Posterior cingulate gyrus (tissue), 11 donors: ENCODE measurements around the gene SOSTDC1.
"Not testable (repeated sequence)": the region's sequence is repeated elsewhere in the genome, so short reads cannot be mapped to it uniquely, and the experiment has no call there.

Experiments used
- DNase-seq, 10 donors: peaks; one replicate each; pipeline versions ENCODE4 v3.0.0 to v3.0.0-alpha.2; 2020 to 2021; ENCODE audit warnings: mixed read lengths in 3 of 10
- intact Hi-C: fragments of 100-400 bp; cut with DNase I; formaldehyde crosslinking; loops from one replicate; pipeline ENCODE4 v1.15.1; 2023

SOSTDC1 gene

DNA sequence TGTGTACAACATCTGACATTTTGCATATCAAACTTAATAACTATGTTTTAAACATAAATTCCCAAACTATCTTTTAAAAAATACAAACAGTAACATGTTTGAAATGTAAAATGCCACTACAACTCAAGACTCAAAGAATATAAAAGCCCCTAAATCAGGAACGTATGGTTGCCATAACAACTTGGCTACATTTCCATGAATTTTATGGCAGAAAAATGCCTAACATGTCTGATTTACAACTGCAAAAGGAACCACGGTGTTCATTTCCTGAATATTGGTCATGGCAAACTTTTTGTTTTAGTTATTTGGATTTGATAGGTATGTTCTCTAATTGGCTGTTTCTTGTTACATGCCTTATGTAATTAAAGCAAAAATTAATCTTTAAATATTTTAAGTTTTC lies 2.0 kb downstream of the SOSTDC1 start:
- intact Hi-C loops = no loop called here

DNA sequence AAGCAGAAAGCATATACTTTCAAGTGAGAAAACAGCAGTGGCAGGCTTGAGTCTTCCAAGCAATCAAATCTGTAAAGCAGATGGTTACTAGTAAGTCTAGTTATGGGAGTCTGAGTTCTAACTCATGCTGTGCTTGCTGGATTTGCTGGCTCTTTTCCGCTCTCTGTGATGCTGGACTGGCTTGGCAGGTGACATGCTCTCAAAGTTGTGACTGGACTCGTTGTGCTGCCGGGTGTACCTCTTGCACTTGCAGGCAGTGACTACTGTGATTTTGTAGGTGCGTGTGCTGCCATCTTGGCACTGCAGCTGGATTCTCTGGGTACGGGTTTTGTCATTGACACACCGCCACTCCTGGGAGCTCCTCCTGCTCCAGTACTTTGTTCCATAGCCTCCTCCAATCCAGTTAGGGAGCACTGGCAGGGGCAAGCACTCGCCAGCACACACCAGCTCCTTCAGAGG lies 3.1 kb downstream of the SOSTDC1 start:
- DNase-seq = no peak
- intact Hi-C loops = no loop called here

More for the DNA sequence above, 2.0 kb downstream of the SOSTDC1 start:
- DNase-seq = no peak

DNA sequence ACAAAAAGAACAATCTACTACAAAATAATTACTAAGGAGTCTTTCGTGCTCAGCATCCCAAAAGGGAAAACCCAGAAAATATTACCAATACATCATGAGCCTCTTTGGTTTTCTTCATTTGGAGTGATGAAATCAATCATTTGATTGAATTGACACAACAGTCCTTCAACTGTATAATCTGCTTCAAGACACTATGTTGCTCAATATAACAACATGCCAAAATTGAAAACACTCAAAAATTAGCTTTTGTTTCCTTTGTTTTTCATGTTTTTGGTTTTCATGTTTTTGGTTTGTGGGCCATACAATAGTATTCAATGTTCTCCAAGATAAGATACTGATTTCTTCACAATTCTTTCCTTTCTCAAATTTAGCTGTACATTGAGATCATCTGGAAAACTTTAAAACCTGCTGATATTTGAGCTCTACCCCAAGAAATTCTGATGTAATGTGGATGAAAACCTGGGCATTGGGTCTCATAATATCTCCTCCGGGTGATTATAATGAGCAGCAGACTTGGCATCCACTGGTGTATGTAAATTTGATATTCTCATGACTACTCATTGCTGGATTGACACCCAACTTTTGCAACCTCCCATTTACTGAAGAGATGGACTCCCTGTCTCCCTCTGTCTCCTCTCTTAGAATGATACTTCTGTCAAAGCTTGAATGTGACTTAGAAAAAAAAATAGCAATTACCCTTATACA lies 4.6 kb downstream of the SOSTDC1 start:
- intact Hi-C loops = no loop called here
- no peak for DNase-seq

DNA sequence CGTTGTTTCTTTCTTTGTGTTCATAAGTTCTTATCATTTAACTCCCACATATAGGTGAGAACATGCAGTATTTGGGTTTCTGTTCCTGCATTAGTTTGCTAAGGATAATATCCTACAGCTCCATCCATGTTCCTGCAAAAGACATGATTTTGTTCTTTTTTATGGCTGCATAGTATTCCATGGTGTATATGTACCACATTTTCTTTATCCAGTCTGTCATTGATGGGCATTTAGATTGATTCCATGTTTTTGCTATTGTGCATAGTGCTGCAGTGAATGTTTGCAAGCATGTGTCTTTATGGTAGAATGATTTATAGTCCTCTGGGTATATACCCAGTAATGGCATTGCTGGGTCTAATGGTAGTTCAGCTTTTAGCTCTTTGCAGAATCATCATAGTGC lies 9.2 kb downstream of the SOSTDC1 start:
- DNase-seq, intact Hi-C loops: not testable (repeated sequence)

DNA sequence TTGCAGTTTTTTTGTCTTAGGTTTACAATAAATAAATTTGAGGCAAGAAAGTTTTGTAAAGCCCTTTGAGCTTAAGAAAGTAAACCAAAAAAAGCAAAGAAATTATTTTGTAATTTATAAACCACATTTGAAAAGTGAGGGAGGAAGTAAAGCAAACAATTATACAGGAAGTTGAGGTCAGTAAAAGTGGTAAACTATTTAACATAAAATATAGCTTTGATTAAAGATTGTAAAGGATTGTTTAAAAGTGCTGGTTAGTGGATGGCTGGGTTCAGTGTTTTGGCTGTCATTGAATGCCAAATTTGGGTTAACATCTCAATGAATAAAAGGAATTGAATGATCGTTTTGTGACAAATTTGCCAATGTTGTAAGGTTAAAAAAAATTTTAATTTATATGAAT lies 9.9 kb downstream of the SOSTDC1 start:
- no peak for DNase-seq
- intact Hi-C loops = no loop called here

DNA sequence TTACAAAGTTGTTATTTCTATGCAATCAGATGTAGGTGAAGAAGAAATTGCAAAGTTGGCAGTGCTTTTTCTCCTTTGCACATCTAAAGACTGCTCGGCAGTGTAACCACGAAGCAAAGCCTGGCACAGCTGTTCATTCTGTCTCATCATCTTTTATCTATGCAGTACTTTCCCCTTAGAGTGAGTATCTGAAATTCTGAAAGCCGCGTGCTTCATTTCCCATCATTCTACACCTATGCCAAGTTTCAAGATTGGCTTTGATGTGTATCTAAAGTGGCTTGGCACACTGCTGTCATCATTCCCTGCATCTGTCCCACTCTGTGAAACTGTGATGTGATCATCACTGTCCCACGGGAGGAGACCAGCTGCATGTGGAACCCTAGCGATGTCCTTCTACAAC lies 15.2 kb downstream of the SOSTDC1 start:
- peak in 4 of 10 donors; percentile 13 to 66 (median 18) for DNase-seq
- intact Hi-C loops = no loop called here

DNA sequence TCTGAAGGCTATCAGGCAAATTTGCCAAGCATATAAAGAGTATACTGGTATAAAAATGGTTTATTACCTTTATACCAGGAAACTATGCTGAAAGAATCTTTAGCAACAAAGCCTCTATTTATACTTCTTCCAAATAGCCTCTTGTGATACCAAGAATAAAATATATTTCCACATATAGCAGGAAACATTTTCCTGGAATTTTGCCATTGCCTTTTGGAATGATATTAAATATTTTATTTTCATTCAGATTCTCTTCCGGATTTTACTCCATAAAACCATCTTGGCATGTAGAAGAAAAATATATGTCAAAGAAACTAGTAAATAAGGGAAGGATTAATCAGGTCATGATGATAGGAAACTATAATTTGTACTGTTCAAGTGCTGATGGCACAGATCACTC lies 17.7 kb downstream of the SOSTDC1 start:
- no peak for DNase-seq
- intact Hi-C loops = no loop called here

DNA sequence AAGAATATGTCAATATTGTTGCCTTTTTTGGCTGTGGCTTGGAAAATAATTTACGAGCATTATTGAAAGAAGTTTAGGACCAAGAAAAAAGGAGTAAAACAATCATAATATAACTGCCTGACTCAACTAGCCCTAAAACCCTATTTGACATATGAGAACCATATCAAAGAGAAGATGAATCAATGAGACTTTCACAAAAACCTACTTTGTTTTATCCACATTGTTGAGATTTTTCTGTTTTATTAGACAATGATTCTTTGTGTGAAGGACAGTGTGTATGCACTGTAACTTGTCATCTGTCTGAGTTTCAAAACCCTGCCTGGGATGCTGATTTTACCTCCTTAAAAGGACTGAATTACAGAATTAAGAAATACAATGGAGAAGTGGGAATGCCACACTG lies 19.0 kb downstream of the SOSTDC1 start:
- intact Hi-C loops = no loop called here
- DNase-seq = no peak

DNA sequence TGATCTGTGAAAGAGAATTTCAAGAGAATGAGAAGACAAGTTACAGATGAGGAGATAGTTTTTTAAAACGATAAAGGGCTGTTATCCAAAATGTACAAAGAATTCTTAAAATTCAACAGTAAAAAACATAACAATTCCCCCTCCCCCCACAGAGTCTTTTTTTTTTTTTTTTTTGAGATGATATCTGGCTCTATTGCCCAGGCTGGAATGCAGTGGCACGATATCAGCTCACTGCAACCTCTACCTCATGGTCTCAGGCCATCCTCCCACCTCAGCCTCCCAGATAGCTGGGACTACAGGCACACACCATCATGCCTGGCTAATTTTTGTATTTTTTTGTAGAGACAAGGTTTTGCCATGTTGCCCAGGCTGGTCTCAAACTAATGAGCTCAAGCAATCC lies 21.7 kb downstream of the SOSTDC1 start:
- intact Hi-C loops, DNase-seq: not testable (repeated sequence)

DNA sequence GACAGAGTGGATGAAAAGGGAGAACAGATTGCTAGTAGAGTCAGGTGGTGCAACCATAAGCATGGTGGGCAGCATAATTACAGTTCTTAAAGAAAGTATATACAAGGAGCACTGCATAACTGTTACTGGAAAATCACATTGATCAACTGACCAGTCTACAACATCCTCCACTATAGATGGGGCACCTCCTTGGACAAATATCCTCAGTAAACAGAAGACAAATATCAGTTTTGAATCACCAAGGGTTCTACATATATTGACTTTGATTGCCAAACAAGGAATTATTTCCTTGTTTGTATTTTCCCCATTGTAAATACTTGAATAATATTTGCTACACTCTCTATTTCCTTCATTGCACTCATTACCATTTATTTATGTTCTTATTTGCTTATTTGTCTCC lies 26.6 kb downstream of the SOSTDC1 start:
- no peak for DNase-seq
- intact Hi-C loops = no loop called here

DNA sequence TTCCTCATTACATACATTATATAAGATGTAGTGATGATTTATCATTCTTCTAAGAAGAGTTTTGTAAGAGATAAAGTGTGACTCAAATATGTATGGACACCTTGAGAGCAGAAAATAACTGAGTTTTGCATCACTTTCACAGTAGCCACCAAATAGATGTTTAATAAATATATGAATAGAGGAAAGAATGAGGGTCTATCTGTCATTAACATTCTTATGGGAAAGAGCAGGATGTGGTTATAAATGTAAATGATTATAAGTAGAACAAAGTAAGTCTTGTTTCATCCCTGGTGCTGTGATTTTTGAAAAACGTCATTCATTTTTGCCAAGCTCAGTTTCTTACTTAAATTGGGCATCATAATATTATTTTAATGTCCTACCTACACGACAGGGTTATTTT lies 29.2 kb downstream of the SOSTDC1 start:
- intact Hi-C loops = no loop called here
- DNase-seq = no peak

DNA sequence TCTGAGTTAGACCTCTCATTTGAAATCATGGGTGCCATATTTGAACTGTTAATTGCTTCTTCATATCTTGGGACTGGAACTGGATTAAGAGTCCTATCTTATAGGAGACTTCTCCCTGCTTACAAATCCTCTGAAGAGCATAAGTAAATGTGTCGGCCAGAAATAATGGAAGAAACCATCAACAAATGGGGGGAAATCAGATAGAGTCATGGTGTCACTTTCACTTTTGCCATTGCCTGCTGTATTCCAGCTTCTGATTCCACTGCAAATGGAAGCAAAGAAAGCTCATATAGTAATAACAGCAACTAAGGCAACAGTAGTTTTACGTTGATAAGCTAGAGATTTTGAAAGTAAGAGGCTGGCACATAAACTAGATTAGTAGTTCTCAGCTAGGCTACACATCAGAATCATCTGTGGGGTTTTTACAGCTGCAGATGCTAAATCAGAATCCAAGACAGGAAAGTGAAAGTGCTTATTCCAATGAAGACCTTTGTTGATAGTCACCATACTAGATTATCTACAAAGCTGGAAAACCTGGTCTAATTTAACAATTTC lies 31.9 kb downstream of the SOSTDC1 start:
- intact Hi-C loops = loop anchor here (2.0 kb wide), 1 partner anchor 131 kb away; no protein-coding TSS in a partner anchor

DNA sequence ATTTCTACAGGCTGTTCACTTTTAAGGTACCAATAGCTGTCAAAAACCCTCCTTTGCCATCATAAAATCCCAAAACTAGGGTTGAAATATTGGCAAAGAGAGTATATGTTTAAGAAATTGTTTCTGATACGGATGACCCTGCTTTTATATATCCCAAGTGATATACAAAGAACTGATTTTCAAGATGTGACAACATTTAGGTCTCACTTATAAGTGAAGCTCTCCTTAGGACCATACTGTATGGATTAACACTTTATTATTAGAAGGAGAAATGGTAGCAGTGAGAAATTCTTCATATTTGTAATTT lies 33.2 kb downstream of the SOSTDC1 start:
- intact Hi-C loops = loop anchor here (2.0 kb wide), 1 partner anchor 132 kb away; no protein-coding TSS in a partner anchor
- no peak for DNase-seq

More for the DNA sequence above, 31.9 kb downstream of the SOSTDC1 start:
- DNase-seq = no peak

DNA sequence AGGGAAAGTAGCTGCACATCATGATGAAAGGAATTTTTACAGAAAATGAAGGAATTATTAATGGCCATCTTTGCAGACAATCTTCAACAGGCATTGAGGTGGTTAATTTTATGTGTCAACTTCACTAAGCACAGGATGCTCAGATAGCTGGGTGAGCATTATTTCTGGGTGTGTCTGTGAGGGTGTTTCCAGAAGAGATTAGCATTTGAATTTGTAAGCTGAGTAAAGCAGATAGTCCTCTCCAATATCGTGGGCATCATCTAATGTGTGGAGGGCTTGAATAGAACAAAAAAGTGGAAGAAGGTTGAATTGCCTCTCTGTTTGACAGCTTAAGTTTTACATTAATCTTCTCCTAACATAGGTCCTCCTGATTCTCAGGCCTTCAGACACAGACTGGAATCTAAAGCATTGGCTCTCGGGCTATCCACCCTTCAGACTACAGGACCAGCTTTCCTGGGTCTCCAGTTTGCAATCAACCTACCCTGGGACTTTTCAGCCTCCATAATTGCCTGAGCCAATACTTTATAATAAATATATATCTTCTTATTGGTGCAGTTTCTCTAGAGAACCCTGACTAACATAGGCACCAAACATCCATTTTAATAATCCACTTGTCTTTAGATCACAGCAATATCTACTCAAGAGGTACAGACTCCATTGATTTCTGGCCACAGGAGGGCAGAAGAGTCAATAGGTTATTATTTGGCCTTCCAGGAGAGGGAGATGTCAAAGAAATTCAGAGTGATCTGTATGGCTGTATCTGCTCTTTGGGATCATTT lies 33.7 kb downstream of the SOSTDC1 start:
- intact Hi-C loops = loop anchor here (2.0 kb wide), 1 partner anchor 133 kb away; no protein-coding TSS in a partner anchor
- peak in 1 of 10 donors; percentile 45 for DNase-seq

DNA sequence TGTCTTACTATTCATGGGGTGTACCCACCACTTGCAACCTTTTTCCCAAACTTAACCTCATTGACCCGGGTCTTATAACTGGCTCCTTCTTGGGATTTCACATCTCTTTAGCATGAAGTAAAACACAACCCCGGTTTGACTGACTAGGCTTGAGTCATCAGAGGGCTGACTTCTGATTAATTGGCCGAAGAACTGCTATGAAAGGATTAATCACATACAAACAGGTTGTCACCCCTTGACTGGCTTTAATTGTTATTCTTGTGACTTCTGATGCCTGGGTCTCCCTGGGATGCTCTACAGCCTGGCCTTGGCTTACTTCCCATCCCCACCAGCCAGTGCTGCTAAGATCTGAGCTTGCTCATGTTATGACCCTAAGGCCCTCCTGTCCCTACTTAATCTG lies 35.4 kb downstream of the SOSTDC1 start:
- DNase-seq = no peak
- intact Hi-C loops = no loop called here

DNA sequence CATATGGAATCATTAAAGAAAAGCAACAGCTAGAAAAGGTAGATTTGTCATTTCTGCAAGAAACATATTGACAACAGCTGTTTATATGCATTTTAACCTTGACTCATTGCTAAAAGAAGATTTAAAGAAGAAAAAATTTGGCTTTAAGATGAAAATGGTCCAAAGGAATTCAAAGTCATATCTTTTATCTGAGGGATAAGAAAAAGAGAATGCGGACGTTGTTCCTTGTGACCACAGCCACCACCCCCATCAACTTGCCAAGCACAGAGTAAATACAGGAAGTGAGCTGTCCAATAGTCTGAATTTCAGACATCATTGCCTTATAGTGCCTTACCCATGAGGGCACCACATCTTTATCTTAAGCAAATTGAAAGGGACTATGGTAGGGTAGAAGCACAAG lies 36.9 kb downstream of the SOSTDC1 start:
- no peak for DNase-seq

DNA sequence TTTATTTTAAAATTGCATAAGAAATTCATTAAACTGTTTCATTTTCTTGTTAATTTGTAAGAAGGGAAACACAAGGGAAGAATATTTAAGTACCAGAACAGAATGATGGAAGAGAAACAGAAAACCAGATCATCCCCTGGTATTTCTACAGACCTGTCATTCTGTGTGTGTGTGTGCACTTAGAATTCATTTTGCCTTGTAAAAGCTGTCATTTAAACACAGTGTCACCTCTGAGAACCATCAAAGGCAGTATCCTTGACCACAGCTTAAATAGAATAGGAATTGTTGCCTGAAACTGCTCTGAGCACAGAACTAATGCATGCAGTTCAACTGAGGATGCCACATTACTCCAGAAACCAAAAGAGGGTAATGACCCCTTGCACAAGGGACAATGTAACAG lies 37.4 kb downstream of the SOSTDC1 start:
- no peak for DNase-seq
- intact Hi-C loops = no loop called here

More for the DNA sequence above, 36.9 kb downstream of the SOSTDC1 start:
- intact Hi-C loops = no loop called here

DNA sequence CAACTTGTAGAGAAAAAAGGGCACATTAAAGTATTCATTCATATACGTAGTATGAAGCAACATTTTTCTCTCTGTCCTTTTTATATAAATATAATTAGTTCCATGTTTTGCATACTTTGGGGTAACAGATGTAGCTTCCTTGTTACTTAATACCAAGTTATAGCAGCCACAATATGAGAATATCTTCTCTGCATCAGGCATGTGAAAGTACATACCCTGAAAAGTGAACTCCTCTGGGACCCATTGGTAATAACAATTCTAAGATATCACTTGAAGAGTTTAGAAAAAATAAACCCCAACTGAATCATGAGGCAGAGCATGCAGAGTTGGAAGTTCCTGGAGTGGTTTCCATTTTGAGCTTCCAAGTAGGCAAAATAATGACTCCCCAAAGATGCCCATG lies 41.8 kb downstream of the SOSTDC1 start:
- intact Hi-C loops = loop anchor here (5.0 kb wide), 1 partner anchor 219 kb away; no protein-coding TSS in a partner anchor

DNA sequence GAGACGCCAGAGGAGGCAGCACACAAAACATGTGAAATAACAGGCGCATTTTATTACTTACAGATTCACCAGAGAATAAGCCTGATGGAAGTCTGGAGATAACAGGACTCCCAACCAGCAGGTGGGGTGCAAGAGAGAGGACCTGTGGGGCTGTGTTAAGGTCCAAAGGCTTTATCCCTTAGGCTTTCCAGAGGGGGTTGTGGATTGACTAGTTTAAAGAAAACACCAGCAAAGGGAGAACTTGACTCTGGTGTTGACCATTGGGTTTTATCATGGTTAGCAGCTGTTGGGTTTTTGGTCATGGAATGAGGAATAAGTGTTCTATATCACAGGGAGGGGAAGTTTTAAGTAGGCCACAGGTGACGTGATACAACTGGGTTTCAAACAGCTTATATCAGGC lies 42.6 kb downstream of the SOSTDC1 start:
- intact Hi-C loops = loop anchor here (5.0 kb wide), 1 partner anchor 219 kb away; no protein-coding TSS in a partner anchor
- no peak for DNase-seq

More for the DNA sequence above, 41.8 kb downstream of the SOSTDC1 start:
- DNase-seq = no peak

DNA sequence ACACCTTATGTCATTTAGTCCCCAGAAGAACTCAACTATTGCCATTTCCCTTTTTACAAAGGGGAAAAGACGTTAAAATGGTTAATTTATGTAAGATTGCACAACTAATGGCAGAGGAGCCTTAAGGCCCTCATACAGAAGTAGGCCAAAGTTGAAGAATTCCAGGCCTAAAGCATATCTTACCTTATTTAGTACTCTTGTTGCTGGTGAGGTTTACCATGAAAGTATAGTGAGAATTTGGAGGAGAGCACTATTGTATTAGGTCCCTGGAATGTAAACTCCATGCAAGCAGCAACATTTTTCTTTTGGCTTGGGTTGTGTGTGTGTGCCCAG lies 43.5 kb downstream of the SOSTDC1 start:
- intact Hi-C loops = loop anchor here (5.0 kb wide), 1 partner anchor 220 kb away; no protein-coding TSS in a partner anchor
- DNase-seq = no peak

DNA sequence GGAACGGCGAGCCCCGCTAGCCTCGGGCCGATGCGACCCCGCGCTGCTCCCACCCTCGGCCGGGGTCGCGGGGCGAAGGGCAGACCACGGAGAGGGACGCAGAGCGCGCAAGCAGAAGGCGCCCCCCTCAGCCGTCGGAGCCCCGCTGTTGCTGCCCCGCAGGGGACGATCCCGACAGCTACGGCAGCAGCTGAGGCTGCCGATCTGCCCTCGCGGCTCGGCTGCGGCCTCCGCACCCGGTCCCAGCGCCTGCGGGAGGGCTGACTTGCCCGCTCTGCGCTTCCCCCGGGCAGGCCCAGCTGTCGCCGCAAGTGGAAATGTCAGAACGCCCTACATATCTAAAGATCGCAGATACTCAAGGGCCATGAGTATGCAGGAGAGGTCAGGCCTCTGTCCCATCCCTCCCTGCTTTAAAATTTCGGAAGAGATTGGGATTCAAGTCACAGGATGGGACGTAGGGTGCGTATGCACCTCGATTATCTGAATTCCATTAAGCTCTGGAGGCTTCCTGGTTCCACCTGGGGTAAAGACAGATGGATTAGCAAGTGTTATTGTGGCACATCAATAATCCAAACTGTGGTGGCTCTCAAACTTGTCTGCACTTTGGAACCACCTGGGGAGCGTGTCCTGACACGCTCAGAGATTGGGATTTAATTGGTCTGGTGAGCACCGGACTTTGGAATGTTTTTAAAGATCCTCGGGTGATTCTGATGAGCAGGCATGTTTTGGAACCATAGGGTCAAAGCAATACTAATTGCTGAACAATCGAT lies 44.0 kb downstream of the SOSTDC1 start, which contains the start of gene CRPPA:
CRPPA (minus strand) TSS at position 206 of the 770 bp plus-strand sequence. CDS start 216 bp downstream, outside the sequence.
- DNase-seq = peak; percentile 22 to 93 (median 51)
- intact Hi-C loops = loop anchor here (5.0 kb wide), 1 partner anchor 221 kb away; no protein-coding TSS in a partner anchor
